ENCODE measurements around the gene ABRACL.

The ABRACL gene

GRCh38 chr6:139091826-139092225 is 63.3 kb downstream of the ABRACL start:
- Histone ChIP-seq H3K27ac (ENCODE audit: low read depth, low read length) (no peak overlapping the region), H3K9me3 (ENCODE audit: insufficient read depth, low read depth, low read length) (no peaks in the 10 kb centered on the region), H3K9ac (ENCODE audit: low read depth, low read length) (no peak overlapping the region), H3K27me3 (ENCODE audit: insufficient read depth, low read length) (no peaks in the 10 kb centered on the region), H3K36me3 (ENCODE audit: insufficient read depth, low read length) (no peaks in the 10 kb centered on the region), H3K4me1 (ENCODE audit: insufficient read depth, low read length) (no peaks in the 10 kb centered on the region), H3K4me3 (ENCODE audit: low read length) (no peak overlapping the region)
- 100% methylated on average over 1 of the region's 1 CpG for WGBS
